NCI-H146 treated with DMSO at 0.1 percent for 48 hours (cell line): ENCODE data around the gene PITHD1.
"Not testable (repeated sequence)": the region's sequence is repeated elsewhere in the genome, so short reads cannot be mapped to it uniquely, and the experiment has no call there.

Experiments used
- DNase-seq: peaks from one replicate; lab custom pipeline; 2025; ENCODE audit not compliant: unreplicated experiment; lab: John Stamatoyannopoulos, UW

Gene PITHD1

DNA sequence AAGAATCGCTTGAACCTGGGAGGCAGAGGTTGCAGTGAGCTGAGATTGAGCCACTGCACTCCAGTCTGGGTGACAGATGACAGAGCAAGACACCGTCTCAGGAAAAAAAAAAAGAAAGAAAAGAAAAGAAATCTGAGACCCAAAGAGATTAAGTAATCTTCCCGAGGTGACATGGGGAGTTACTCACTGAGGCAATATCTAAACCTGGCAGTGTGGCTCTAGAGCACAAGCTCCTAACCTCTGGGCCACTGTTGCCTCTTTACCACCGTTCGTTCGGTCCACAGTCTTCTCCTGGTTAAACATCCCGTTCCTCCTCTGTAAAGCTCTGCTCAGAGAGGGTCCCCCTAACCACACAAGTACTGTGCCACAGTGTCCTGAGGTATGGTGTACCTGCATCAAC, 45.5 kb downstream of the PITHD1 start:
- no peak for DNase-seq

DNA sequence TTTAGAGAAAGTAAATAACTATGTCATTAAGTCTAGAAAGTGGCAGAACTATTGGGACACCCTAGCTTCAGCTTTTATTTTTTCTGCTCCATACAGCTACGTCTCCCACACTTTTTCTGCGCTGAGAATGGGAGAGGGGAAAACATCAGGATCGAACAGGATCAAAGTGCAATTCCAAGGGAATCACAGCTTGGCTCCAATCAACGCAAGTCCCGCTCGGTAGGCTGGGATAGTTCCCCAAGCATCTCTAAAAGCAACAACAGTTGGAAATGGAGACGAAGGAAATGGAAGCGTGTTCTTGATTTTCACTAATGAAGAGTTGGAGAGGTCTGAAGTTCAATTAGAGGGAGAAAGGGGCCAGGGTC, 46.5 kb downstream of the PITHD1 start:
- DNase-seq = no peak

DNA sequence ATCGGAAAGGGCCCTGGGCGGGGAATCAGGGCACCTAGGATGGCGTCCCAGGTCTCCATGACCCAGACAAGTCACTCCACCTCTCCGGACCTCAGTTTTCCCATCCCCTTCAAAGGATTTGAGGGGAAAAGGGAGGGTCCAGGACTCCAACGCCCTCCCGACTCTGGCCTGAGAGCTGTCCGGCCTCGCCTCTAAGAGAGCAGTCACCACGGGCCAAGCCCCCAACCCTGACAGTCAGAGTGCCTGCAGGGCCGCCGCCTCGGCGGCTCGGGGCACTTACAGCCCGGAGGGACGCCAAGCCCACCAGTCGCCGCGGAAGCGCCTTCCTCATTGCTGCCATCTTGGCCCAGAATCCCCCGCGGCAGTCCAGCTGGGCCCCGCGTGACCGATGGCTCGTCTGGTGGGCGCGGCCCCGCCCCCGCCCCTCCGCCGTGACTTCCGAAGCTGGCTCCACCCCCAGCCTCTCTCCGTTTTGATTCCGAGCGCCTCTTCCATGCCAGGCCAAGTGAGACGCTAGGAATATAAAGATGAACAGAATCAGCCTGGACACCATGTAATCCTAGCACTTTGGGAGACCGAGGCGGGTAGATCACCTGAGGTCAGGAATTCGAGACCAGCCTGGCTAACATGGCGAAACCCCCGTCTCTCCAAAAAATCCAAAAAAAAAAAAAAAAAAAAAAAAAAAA, 47.0 kb downstream of the PITHD1 start, which contains the start of gene HMGCL:
HMGCL (minus strand) TSS at position 354 of the 686 bp plus-strand sequence; CDS start at position 340, 14 bp downstream.
- DNase-seq = peak; percentile 56

DNA sequence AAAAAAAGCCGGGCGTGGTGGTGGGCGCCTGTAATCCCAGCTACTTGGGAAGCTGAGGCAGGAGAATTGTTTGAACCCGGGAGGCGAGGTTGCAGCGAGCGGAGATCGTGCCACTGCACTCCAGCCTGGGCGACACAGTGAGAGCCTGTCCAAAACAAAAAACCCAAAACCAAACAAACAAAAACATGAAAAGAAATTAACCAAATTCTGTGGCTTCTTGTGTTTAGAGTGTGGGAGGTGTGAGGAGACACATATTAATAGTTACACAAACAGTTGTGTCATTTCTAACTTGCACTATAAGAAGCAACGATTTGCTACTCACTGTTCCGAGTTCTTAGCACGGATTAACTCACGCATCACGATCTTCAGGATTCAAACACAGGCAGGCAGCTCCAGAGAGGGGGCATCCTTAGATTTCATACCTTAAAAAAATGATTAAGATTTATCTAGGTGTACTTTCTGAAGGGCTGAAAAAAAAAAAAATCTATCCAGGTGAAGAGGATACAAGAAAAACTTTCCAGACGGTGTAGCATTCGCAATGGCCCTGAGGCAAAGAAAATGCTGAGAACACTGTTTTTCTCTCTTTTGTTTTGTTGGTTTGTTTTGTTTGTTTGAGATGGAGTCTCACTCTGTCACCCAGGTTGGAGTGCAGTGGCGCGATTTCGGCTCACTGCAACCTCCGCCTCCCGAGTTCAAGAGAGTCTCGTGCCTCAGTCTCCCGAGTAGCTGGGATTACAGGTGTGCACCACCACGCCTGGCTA, 47.7 kb downstream of the PITHD1 start:
- DNase-seq = no peak

DNA sequence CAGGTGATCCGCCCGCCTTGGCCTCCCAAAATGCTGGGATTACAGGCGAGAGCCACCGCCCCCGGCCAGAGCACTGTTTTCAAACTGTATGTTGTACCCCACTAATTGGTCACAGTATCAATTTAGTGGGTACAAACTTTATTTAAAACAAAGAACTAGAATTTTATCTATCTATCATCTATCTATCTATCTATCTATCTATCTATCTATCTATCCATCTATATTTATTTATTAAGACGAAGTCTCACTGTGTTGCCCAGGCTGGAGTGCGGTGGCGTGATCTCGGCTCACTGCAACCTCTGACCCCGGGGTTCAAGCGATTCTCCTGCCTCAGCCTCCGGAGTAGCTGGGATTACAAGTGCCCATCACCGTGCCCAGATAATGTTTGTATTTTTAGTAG, 48.4 kb downstream of the PITHD1 start:
- not testable (repeated sequence) for DNase-seq

DNA sequence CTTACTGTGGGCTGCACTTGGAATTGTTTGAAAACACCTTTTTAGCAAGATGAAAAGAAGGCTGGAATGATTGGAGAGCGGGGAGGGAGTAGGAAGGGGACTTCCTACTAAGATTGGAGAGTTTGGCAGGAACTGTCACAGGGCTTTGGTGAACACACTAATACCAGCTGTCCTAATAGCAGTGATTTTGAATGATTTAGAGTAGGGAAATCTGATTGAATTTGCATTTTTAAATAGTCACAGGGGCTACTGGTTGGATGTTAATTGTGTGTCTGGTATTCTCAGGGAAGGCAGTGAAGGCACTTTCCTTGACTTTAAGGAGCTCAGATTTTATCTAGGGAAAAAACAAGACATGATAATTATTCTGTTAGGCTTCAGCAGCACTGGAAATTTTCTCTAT, 49.5 kb downstream of the PITHD1 start:
- no peak for DNase-seq

DNA sequence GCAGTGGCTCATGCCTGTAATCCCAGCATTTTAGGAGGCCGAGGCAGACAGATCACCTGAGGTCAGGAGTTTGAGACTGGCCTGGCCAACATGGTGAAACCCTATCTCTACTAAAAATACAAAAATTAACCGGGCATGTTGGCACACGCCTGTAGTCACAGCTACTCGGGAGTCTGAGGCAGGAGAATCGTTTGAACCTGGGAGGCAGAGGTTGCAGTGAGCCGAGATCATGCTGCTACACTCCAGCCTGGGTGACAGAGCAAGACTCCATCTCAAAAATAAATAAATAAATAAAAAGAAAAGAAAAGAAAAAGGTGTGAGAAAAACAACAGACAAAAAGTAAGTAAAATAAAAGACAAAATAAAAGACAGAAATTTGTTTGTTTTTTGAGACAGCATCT, 55.9 kb downstream of the PITHD1 start:
- not testable (repeated sequence) for DNase-seq

DNA sequence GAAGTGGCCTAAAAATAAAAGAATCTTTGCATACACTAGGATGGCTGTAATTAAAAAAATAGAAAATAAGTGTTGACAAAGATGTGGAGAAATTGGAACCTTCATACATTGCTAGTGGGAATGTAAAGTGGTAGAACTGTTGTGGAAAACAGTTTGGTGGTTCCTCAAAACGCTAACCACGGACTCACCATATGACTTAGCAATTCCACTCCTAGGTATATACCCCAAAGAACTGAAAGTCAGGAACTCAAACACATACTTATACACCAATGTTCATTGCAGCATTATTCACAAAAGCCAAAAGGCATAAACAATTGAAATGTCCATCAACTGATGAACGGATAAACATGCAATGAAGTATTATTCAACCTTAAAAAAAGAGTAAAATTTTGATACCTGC, 57.8 kb downstream of the PITHD1 start:
- no peak for DNase-seq
